Measurements from ENCODE around the gene GRIK2. TPM values are rescaled to one million over a fixed set of nuclear protein-coding genes. Genes with fewer than 3 reads are reported as not detected.

GRIK2 gene
- total RNA-seq, 3 donors from 2014 or later (not counting 1 experiment from before 2014, with no cell fraction given) = not detected

- Mint-ChIP-seq H3K4me1 (no peaks in the 10 kb centered on the region), H3K9me3 (peaks cover 11 to 17% of the 10 kb centered on the region in 2 donors), H3K27ac (no peak overlapping the region), H3K4me3 (no peak overlapping the region), H3K27me3 (ENCODE audit: low read depth in 2 of 2) (peaks cover 27 to 41% of the 10 kb centered on the region in 2 donors), H3K36me3 (peaks cover 5% of the 10 kb centered on the region)
- no peak overlapping the region for H3K4me3 ChIP-seq (ENCODE audit: low read length)
- H3K36me3 ChIP-seq (ENCODE audit: control insufficient read depth, insufficient read depth, low read length) = no peaks in the 10 kb centered on the region
- H3K9me3 ChIP-seq (ENCODE audit: control insufficient read depth, insufficient read depth, low read length) = peaks cover 19% of the 10 kb centered on the region
- DNase-seq (no peak), ATAC-seq (no peak)
- 10% methylated on average over 43 of the region's 43 CpGs for WGBS (ENCODE audit: insufficient coverage)
- no peak for TF ChIP-seq CTCF (IDR thresholded peaks at IDR 0.05)
- H3K27me3 ChIP-seq (ENCODE audit: control insufficient read depth, insufficient read depth, low read length) = peaks cover 14% of the 10 kb centered on the region
- no peaks in the 10 kb centered on the region for H3K4me1 ChIP-seq (ENCODE audit: control insufficient read depth, insufficient read depth, low read length)
- intact Hi-C loops (cut with micrococcal nuclease) = no loop called here
- no peak overlapping the region for H3K27ac ChIP-seq (ENCODE audit: low read length)
These were observed 5.5 kb downstream of the GRIK2 start for GRCh38 chr6:101398716-101399615.

- peaks cover 11 to 17% of the 10 kb centered on the region in 2 donors for H3K9me3 Mint-ChIP-seq
These were observed 6.2 kb downstream of the GRIK2 start for GRCh38 chr6:101399616-101400162.

GRCh38 chr6:101400326-101401135, 7.0 kb downstream of the GRIK2 start:
- TF ChIP-seq CTCF (IDR thresholded peaks at IDR 0.05) = no peak
- Histone ChIP-seq H3K4me1 (ENCODE audit: control insufficient read depth, insufficient read depth, low read length) (no peaks in the 10 kb centered on the region), H3K9me3 (ENCODE audit: control insufficient read depth, insufficient read depth, low read length) (peaks cover 19% of the 10 kb centered on the region), H3K27ac (ENCODE audit: low read length) (no peak overlapping the region), H3K36me3 (ENCODE audit: control insufficient read depth, insufficient read depth, low read length) (no peaks in the 10 kb centered on the region), H3K4me3 (ENCODE audit: low read length) (no peak overlapping the region), H3K27me3 (ENCODE audit: control insufficient read depth, insufficient read depth, low read length) (peaks cover 16% of the 10 kb centered on the region)
- Mint-ChIP-seq H3K4me1 (no peaks in the 10 kb centered on the region), H3K9me3 (peaks cover 11 to 17% of the 10 kb centered on the region in 2 donors), H3K27ac (no peak overlapping the region), H3K27me3 (ENCODE audit: low read depth in 2 of 2) (peaks cover 27 to 34% of the 10 kb centered on the region in 2 donors), H3K36me3 (no peaks in the 10 kb centered on the region), H3K4me3 (no peak overlapping the region)
- intact Hi-C loops (cut with micrococcal nuclease) = no loop called here
- ATAC-seq = no peak
- WGBS (ENCODE audit: insufficient coverage) = 35% methylated on average over 9 of the region's 10 CpGs
- DNase-seq = no peak

More at GRCh38 chr6:101399616-101400162, 6.2 kb downstream of the GRIK2 start:
- Histone ChIP-seq H3K4me3 (ENCODE audit: low read length) (no peak overlapping the region), H3K9me3 (ENCODE audit: control insufficient read depth, insufficient read depth, low read length) (peaks cover 19% of the 10 kb centered on the region), H3K27me3 (ENCODE audit: control insufficient read depth, insufficient read depth, low read length) (peaks cover 16% of the 10 kb centered on the region), H3K36me3 (ENCODE audit: control insufficient read depth, insufficient read depth, low read length) (no peaks in the 10 kb centered on the region), H3K4me1 (ENCODE audit: control insufficient read depth, insufficient read depth, low read length) (no peaks in the 10 kb centered on the region), H3K27ac (ENCODE audit: low read length) (no peak overlapping the region)
- ATAC-seq (no peak), DNase-seq (no peak)
- TF ChIP-seq CTCF (IDR thresholded peaks at IDR 0.05) = no peak
- H3K27ac Mint-ChIP-seq = no peak overlapping the region
- intact Hi-C loops (cut with micrococcal nuclease) = no loop called here
- WGBS (ENCODE audit: insufficient coverage) = 8% methylated on average over 30 of the region's 30 CpGs
- H3K4me3 Mint-ChIP-seq = no peak overlapping the region
- peaks cover 27 to 34% of the 10 kb centered on the region in 2 donors for H3K27me3 Mint-ChIP-seq (ENCODE audit: low read depth in 2 of 2)
- H3K4me1 Mint-ChIP-seq = no peaks in the 10 kb centered on the region
- peaks cover under 1% of the 10 kb centered on the region for H3K36me3 Mint-ChIP-seq

All from natural killer cell (primary cell).